SK-N-SH (cell line): Measurements from ENCODE around the gene MAGEA9B.
"Not testable (repeated sequence)": the region's sequence is repeated elsewhere in the genome, so short reads cannot be mapped to it uniquely, and the experiment has no call there.

ENCODE experiments used
- EP300 ChIP-seq, 2 experiments: IDR thresholded peaks; 2 replicates each; pipeline versions ENCODE4 v1.4.0 to v1.6.1; 2012; ENCODE audit warnings: borderline replicate concordance in 1 of 2, low read depth in 1 of 2, low read length in 1 of 2
- EZH2phosphoT487 ChIP-seq: fragments of 200-600 bp; sonication (generic); IDR thresholded peaks from 2 replicates; pipeline ENCODE4 v1.6.1; 2017; ENCODE audit warnings: low read depth, mixed run types, mild to moderate bottlenecking, antibody characterized with exemption, moderate library complexity, borderline replicate concordance
- MAX ChIP-seq: IDR thresholded peaks from 2 replicates; pipeline ENCODE4 v1.4.0; 2012; ENCODE audit warnings: low read depth
- NRF1 ChIP-seq: IDR thresholded peaks from 2 replicates; pipeline ENCODE4 v1.6.1; 2012; ENCODE audit warnings: low read depth, mild to moderate bottlenecking, low read length

GRCh38 chrX:149595214-149595613 lies 8.0 kb upstream of the MAGEA9B start, which contains the start of gene HSFX2:
- TF ChIP-seq MAX; EZH2phosphoT487; NRF1; EP300 (IDR thresholded peaks at IDR 0.05; ENCODE audit: borderline replicate concordance in 1 of 2, low read depth in 1 of 2, low read length in 1 of 2): not testable (repeated sequence)
